Measurements from ENCODE around the gene CHRD.

The CHRD gene

DNA sequence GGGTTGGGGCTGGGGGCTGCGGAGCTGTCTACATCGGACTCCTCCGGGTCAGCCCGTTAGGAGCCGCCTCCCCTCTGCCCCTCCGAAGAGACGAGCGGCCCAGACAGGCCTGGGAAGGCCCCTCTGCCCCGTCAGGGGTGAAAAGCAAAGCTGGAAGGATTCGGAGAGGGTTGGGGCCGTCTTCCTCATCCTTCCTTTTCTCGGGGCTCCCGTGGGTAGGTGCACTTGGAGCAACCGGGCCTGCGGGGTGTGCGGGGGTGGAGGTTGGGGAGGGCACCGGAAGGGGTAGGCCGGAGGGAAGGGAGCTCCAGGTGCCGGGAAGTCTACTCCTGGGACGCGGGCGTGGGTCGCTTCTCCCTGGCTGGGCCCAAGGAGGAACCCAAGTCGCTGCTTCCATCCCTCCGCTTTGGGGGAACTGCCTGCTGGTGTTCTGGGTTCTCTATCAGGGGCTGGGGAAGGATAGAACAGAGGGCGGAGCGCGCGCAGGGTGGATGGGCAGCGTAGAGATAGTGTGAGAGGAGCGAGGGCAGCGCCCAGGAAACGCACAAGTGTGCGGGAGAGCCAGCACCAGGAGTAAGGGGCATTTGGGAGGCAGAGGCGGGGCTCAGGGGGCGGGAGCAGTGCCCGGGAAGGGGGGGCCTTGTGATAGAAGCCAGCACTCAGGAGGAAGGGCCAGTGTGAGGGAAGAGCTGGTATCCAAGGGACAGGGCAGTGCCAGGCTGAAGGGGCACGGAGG, 17.8 kb upstream of the CHRD start:
- DNase-seq = peak; percentile 33

DNA sequence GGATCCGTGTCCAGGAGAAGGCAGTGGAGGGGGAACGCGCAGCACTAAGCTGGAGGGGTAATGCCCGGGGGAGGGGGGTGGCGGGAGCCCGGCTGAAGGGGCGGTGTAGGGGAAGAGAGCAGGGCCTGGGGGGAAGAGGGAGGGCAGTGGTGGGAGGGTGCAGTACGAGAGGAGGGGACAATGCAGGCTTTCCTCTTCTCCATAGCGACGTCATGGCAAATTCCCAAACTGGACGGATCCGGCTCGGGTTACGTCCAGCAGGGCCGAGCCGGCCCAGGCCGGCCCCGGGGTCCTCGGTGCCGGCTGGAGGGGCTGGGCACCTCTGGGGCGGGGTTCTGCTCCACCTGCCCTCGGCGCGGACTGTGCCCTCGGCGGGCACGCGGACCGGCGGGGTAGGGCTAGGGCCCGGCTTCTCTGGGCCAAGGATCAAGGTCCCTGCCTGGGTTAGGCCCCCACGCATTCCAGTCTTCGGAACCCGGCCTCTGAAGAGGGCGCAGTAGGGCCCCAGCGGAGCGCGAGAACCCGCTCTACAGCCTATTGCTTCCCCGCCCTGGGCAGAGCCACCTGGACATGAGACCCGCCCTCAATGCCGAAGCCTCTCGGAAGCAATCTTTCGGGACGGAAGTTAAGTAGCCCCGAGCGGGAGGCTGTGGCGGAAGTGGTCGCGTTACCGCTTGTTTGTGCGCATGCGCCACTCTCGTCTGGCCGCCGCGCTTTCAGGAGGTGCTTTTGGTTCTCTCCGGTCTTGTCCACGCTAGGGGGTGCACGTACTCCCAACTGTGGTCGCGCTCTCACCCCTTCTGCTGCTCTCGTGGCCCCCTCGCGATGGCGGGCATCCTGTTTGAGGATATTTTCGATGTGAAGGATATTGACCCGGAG, 16.9 kb upstream of the CHRD start:
- DNase-seq = peak; percentile 97

DNA sequence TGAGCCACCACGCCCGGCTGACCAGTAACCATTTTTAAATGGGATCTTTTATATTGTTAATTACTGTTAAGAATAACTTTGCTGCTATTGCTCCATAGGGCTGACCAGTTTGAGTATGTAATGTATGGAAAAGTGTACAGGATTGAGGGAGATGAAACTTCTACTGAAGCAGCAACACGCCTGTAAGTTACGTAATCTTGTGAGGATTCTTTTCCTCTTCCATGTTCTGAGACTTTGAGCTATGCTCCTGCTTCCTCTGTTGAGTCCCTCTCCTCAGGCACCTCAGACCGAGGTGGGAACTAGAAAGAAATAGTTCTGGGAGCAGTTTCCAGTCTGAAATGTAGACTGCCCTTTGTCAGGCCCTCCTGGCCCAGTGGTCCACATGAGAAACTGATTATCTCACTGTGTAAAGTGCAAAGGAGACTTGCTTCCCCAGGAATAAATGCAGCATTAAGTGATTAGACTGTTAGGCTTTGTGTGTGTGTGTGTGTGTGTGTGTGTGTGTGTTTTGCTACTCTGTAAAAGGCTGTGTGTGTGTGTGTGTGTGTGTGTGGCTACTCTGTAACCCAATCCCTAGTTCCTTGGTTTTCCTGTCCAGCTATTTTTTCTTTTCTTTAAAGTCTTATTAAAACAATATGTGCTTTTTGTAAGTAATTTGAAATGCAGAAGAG, 13.1 kb upstream of the CHRD start:
- DNase-seq = peak; percentile 15

DNA sequence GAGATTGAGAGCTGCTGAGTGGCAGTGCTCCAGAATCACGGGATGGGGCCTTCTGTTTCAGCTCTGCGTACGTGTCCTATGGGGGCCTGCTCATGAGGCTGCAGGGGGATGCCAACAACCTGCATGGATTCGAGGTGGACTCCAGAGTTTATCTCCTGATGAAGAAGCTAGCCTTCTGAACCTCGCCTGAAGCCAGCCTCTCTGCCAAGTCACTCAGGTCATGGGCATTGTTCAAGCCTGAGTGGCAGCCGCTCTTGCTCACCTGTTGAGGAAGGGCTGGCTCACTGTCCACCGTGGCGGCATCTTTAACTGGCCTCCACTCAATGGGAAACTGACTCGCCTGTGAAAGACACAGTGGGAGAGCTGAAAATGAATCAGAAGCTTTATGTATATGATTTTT, 11.7 kb upstream of the CHRD start:
- no peak for DNase-seq

DNA sequence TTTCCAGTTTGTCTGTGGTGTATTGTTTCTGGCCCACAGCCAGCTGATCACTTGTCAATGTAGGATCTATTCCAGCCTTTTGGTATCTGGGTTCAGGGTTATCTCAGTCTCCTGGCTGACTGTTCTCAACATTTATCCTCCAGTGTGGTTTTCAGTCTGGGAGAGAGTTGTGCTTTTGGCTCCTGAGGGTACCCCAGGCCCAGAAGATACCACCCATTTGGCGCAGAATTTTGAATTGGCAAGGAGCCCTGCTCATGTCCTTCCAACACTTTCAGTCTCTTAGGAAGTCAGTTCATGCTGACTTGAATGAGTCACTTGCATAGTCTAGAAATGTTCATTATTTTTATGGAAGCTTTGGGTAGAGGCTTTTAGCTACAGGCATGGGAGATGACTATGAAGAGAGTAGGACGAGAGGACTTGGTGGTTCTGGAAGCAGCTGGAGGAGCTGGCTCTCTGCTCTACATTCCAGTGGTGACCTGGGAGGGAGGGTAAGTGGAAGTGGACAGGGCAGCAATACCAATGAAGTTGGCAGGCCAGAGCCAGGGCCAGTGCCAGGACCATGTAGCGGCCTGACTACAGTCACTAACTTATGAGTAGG, 11.2 kb upstream of the CHRD start:
- DNase-seq = no peak

DNA sequence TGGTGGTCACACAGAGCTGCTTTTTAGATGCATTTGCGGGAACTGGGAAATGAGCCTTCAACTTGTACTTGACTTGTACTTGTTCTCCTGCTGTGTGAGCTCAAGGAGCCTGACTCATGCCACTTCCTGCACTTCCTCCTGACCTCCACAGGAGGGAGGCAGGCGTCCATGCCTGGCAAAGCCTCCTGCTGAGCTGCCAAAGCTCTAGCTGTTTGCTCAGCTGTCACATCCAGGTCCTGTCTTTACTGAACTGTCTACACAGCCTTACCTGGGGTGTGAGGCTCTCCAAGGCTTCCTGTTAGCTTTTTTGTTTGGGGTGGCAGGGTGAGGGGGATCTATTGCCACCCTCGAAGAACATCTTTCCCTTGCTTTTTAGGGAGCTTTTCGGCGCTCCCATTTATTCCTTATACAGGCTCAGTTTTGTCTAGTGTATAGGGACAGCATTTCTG, 8.3 kb upstream of the CHRD start:
- DNase-seq = peak; percentile 81

DNA sequence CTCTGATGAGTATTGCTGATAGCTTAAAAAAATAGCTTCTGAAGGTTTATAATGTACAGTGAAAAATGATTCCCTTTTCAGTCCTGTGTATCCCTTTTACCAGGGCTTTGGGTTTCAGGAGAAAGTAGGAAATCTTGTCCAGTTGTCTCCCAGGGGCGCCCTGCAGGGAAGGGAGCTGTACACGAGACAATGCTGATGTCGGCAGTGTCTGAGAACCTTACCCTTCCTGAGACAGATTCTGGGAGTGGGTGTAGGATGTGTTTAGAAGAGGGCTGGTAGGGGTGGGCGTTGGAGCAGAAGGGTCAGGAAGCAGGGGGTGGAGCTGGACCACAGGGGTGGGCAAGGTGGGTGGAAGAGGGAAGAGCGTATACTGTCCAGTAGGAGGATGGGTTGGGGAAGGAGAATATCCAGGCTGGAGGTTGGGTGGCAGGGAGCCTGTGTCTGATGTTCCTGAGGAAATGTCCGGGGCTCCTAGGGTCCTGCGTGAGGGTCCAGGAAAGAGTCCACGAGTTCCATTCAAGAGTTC, 7.5 kb upstream of the CHRD start:
- no peak for DNase-seq

DNA sequence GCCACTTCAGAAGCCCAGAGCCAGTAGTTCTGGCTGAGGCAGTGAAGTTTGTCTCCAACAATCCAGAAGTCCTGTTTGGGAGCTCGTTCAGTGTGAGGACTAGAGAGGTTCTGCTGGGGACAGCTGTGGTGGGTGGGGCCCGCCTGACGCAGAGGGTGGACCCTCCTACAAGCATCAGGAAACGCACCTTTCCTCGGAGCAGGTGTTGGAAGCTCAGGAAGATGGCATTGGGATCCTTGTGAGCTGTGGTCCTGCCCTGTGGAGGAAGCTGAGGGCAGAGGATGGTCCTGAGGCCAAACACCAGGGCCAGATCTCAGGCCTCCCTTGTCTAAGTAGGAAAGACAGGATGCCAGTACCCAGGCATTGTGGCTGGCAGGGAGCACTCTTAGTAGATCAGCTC, 6.9 kb upstream of the CHRD start:
- no peak for DNase-seq

DNA sequence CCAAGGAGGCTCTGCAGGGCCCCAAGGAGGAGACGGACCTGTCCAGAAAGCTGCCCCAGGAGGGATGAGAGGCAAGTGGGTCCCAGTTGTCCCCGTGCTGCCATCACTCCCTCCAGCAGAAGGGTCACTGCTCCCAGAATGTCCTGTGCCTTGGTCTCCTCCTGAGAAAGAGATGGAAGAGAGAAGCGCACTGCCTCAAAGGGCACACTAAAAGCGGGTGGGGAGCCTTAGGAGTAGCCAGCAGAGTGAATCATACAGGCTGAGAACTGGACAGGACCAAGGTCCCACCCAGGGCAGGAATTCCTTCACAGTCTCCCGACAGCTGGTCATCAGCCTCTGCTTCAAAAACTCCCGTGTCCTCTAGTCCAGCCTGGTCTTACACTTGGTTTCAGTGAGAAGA, 6.4 kb upstream of the CHRD start:
- DNase-seq = no peak

DNA sequence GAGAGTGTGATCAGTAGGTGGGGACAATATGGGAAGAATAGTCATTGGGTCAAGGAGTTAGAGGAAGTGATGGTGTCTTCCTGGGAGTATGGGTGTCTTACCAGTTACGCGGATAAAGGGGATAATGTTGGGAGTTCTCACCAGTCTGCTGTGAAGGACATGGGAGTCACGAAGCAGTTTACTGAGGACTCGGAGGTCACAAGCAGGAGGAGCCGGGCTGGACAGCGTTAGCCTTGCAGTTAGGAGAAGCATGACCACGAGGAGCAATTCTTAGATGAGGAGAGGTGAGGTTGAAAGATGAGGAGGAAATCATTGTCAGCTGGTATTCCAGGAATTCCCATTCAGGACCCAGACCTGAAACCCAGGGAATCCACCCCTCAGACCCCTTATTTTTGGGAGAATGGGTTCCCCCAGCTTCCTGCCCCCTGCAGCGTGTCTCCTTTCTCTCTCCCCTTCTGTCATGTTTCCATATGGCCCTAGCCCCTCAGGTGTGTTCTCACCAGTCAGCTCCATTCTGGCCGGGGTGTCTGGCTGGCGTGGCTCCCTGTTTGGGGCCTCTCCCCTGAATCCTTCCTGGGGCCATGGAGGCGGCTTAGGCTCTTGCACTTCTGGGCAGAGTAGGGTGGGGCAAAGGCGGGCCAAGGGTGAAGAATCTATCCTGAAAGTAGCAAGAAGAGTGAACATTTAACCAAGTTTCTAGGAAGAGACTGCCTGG, 4.0 kb upstream of the CHRD start:
- no peak for DNase-seq

DNA sequence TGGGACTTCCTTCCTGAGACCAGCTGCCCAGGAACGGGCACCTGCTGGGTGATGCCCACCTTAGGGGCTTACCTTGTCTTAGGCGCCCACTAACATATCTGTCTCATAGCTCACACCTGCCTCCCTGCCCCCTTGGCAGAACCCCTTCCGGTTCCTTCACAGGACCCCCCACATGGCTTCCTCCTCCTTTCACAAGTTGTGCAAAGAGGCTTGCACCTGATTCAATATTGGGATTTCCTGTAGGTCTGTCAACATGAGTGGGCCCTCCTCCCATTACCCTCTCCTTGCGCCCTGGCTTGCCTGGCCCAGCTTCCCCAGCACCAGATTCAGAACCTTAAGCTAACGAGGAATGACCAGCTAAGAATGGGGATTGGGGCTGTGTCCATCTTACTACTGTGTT, 2.5 kb upstream of the CHRD start:
- DNase-seq = no peak

DNA sequence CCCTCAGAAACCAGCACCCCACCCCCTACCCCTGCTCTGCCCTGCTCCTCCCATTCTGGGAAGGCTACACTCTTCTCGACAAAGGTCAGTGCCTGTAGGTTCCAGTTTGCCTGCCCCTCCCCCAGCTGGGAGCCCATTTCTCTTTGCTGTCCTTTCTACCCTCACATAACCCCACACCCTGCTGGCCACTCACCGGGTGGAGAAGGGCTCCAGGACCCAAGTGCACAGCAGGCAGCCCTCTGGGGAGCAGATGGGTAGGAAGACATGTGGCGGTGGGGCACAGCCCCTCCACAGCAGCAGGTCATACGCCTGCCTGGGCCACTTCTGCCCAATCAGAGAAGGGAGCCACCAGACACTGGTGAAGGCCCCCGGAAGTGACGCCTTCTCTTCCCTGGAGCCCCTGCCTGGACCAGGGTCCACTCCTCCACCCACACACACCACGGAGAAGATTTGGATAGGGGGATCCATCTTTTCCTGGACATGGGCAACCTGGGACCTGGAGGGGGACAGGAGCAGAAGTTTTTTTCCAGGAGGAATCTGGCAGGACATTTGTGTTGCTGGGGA, 1.9 kb upstream of the CHRD start, which contains the start of gene THPO:
THPO (minus strand) TSS at position 326 of the 564 bp plus-strand sequence. CDS start 1,948 bp downstream, outside the sequence.
- no peak for DNase-seq

DNA sequence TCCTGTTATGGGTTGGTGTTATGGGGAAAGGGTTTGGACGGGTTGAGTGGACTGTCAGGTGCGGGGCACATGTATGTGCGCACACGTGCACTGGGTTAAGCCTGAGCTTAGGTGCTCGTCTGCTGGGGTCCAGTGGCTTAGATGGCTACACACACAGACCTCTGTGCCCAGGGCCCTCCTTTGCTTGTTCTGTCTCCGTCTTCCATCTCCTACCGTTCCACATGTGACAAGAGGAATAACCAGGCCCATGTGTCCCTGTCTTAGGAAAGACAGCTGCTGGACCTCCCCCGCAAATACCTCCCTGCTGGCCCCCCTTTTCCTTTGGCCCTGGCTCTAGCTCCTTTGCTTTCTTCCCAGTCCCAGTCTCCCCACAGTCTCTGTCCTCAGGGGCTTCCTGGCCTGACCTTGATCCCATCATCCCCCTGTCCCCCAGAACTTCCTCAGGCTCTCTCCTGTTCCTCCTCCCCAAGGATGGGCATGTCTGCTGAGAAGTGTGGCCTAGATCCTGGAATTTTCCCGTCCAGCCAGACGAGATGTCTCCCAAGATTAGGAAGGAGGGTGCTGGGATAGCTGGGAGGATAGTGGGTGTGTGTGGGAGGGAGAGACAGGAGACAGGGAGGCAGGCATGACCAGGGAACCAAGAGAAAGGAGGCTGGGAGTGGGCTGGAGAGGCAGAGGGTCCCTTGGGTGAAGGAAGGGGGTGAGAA, 1.1 kb upstream of the CHRD start:
- DNase-seq = no peak

DNA sequence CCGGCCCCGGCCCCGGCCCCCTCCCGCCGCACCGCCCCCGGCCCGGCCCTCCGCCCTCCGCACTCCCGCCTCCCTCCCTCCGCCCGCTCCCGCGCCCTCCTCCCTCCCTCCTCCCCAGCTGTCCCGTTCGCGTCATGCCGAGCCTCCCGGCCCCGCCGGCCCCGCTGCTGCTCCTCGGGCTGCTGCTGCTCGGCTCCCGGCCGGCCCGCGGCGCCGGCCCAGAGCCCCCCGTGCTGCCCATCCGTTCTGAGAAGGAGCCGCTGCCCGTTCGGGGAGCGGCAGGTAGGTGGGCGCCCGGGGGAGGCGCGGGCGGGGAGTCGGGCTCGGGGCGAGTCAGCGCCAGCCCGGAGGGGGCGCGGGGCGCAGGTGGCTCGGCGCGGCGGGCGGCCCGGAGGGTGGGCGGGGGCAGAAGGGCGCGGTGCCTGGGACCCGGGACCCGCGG, 352 bp downstream of the CHRD start:
- DNase-seq = no peak

DNA sequence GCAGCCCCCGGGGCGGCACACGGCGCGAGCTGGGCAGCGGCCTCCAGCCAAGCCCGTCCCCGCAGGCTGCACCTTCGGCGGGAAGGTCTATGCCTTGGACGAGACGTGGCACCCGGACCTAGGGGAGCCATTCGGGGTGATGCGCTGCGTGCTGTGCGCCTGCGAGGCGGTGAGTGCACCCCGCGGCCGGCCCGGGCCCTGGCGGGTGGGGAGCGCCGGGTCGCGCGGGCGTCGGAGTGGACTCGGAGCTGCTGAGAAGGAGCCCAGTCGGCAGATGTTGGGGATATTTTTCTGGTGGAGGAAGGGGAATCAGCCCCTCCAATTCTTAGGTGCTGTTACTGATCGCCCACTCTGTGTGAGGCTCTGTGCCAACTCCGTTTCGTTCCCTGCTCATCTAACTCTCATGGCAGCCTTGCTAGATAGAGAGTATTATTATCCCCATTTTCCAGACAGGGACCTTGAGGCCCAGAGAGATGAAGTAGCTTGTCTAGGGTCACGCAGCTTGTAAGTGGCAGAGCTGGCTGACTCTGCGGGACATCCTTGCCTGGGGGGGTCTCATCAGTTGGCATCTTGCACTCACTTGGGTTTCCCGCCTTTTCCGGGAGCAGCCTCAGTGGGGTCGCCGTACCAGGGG, 890 bp downstream of the CHRD start:
- DNase-seq = no peak

DNA sequence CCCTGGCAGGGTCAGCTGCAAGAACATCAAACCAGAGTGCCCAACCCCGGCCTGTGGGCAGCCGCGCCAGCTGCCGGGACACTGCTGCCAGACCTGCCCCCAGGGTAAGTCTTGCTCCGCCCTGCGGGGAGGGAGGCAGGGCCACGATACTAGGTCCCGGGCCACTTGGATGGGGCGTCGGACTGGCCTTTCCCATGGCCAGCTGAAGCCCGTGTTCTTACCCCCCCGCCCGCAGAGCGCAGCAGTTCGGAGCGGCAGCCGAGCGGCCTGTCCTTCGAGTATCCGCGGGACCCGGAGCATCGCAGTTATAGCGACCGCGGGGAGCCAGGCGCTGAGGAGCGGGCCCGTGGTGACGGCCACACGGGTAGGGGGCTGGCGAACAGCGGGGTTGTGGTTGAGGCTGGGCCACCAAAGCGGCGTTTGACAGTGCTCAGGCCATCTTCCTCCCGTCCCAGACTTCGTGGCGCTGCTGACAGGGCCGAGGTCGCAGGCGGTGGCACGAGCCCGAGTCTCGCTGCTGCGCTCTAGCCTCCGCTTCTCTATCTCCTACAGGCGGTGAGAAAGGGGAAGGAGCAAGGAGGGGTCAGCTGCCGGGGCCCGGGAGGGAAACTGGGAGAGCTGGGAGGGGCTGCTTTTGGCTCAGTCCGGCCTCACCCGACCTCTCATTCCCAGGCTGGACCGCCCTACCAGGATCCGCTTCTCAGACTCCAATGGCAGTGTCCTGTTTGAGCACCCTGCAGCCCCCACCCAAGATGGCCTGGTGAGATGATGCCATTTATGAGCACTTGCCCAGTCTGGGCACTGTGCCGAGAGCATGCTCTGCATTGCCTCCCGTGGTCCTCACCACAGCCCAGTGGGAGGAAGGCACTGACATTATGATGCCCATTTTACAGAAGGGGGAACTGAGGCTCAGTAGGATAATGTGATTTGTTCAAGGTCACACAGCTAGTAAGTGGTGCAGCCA, 1.7 kb downstream of the CHRD start:
- peak; percentile 30 for DNase-seq

DNA sequence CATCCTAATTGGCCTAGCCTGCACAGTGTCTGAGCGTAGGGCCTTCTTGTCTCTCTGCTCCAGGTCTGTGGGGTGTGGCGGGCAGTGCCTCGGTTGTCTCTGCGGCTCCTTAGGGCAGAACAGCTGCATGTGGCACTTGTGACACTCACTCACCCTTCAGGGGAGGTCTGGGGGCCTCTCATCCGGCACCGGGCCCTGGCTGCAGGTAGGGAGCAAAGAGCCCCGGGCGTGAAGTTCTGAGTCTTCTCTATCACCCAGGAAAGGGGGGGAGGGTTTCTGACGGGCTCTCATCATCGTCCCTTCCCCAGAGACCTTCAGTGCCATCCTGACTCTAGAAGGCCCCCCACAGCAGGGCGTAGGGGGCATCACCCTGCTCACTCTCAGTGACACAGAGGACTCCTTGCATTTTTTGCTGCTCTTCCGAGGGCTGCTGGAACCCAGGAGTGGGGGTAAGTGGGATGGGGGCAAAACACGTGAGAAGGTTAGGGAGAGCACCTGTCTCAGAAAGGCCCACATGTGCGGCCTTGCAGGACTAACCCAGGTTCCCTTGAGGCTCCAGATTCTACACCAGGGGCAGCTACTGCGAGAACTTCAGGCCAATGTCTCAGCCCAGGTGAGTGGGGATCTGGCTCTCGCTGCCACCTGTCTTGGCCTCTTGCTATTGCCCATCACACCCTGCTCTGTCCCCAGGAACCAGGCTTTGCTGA, 2.6 kb downstream of the CHRD start:
- no peak for DNase-seq

DNA sequence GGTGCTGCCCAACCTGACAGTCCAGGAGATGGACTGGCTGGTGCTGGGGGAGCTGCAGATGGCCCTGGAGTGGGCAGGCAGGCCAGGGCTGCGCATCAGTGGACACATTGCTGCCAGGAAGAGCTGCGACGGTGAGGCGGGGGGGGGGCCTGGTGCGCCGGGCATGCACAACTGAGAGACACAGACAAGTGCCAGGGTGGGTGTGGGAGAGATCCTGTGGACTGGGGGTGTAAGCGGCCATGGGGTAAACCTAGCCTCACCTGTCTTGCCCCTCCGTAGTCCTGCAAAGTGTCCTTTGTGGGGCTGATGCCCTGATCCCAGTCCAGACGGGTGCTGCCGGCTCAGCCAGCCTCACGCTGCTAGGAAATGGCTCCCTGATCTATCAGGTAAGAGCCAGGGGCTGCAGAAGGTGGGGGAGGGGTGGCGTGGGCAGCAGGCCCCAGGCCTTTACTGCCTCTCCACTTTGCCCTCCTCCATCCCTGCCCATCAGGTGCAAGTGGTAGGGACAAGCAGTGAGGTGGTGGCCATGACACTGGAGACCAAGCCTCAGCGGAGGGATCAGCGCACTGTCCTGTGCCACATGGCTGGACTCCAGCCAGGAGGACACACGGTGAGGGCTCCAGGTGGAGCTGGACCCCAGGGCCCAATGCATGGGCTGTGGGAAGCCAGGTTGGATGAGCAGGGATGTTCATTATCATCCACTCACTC, 3.3 kb downstream of the CHRD start:
- DNase-seq = no peak

Data from MV-4-11 (cell line).